Esophagus muscularis mucosa (tissue), 3 donors: ENCODE data around the gene MCUR1.

ENCODE experiments used
- CTCF ChIP-seq, 3 experiments: fragments of 200-600 bp in 2 of 3; fragments of 450-650 bp in 1 of 3; sonication (generic) in 2 of 3; IDR thresholded peaks; one replicate each; pipeline ENCODE4 v1.5.1; 2017 to 2019; ENCODE audit warnings: antibody characterized with exemption in 3 of 3, mild to moderate bottlenecking in 2 of 3, moderate library complexity in 1 of 3
- POLR2A ChIP-seq: fragments of 450-650 bp; IDR thresholded peaks from one replicate; pipeline ENCODE4 v1.6.1; 2017; ENCODE audit warnings: antibody characterized with exemption, moderate library complexity, mild to moderate bottlenecking, low read depth
- POLR2AphosphoS5 ChIP-seq, 2 donors: sonication (generic); formaldehyde crosslinking; IDR thresholded peaks; one replicate each; pipeline ENCODE4 v1.6.1; 2017; ENCODE audit warnings: antibody characterized with exemption in 2 of 2

DNA sequence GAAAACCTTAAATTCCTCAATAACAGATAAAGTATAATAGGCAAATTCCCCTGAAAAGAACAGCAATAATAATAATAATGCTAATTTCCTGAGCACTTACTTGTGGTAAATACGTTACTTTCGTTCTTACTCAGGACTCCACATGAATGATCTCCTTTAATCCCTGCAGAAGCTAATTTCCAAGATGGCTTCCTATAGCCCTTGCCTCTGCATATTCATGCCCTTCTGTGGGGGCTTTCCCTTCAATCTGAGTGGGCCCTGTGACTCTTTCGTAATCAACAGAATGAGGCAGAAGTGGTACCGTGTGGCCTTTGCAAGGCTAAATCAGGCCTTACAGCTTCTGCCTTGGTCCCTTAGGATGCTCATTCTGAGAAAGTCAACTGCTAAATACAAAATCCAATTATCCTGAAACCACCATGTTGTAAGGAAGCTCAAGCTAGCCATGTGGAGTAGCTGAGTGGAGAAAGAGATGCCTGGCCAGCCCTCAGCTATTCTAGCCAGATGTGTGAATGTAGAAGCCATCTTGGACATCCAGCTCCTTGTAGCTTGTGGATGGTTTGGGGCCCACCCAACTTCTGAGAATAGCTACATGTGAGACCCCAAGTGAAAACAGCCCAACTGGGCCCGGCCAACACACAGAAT, 50.5 kb downstream of the MCUR1 start:
- no peak for TF ChIP-seq CTCF (IDR thresholded peaks at IDR 0.05)
- no peak for TF ChIP-seq POLR2A
- TF ChIP-seq POLR2AphosphoS5 (IDR thresholded peaks at IDR 0.05), result no peak
